GM21825 (cell line): ENCODE results near the gene PRR20C.
"Not testable (repeated sequence)": the region's sequence is repeated elsewhere in the genome, so short reads cannot be mapped to it uniquely, and the experiment has no call there.

Experiments
- ATAC-seq: cut with Tn5 transposase; IDR thresholded peaks from one replicate; pipeline ENCODE4 v1.9.1; 2021; ENCODE audit warnings: mild to moderate bottlenecking, moderate library complexity; ENCODE audit not compliant: unreplicated experiment

PRR20C gene

DNA sequence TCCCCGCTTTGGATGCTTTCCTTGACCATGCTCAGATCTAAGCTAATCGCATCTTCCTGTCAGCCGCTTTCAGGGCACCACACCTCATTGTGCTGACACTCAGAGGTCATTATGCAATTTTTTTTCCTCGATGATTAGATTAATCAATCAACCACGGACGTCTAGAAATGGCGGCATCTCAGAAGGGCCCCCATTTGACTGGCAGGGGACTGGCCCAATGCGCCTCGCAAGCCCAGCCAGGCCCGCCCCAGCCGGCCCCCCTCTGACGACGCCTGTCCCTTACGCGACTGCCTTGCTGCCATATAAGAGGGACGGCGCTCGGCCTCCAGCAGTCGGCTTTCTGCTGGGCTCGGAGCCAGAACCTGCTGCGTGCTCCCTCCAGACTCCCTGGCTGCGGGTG is at the start of gene PRR20C:
TSS of gene PRR20C (plus strand) at position 301 of the 400 bp plus-strand sequence. CDS start 387 bp downstream, outside the sequence.
- ATAC-seq = not testable (repeated sequence)

- no peak for ATAC-seq
Observed at GRCh38 chr13:57114945-57115344, 38.9 kb upstream of the PRR20C start.

DNA sequence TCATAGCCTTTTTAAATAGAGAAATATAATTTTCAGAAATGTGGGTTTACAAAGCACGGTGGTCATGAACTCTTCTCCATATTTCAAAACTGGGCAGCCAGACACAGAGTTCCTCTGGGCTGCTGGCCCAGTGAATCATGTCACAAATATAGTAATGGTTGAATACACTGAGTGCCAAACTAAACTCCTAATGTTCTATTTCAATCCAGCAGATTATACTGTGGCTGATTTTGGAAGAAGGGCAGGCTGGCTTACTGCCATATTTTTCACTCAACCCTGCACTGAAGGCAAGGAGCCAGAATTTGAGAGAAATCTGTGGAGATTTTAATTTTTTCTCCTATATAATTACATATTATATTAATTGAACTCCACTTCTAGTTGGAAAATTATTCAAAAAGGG is 30.2 kb upstream of the PRR20C start:
- no peak for ATAC-seq

GRCh38 chr13:57128909-57129308 is 25.0 kb upstream of the PRR20C start:
- ATAC-seq = no peak

- ATAC-seq = no peak
Observed at GRCh38 chr13:57136093-57136492, 17.8 kb upstream of the PRR20C start.

GRCh38 chr13:57137585-57137984 is 16.3 kb upstream of the PRR20C start:
- ATAC-seq = no peak

- ATAC-seq = no peak
Observed at GRCh38 chr13:57138988-57139387, 14.9 kb upstream of the PRR20C start.

- not testable (repeated sequence) for ATAC-seq
Observed at GRCh38 chr13:57139781-57140180, 14.1 kb upstream of the PRR20C start.

DNA sequence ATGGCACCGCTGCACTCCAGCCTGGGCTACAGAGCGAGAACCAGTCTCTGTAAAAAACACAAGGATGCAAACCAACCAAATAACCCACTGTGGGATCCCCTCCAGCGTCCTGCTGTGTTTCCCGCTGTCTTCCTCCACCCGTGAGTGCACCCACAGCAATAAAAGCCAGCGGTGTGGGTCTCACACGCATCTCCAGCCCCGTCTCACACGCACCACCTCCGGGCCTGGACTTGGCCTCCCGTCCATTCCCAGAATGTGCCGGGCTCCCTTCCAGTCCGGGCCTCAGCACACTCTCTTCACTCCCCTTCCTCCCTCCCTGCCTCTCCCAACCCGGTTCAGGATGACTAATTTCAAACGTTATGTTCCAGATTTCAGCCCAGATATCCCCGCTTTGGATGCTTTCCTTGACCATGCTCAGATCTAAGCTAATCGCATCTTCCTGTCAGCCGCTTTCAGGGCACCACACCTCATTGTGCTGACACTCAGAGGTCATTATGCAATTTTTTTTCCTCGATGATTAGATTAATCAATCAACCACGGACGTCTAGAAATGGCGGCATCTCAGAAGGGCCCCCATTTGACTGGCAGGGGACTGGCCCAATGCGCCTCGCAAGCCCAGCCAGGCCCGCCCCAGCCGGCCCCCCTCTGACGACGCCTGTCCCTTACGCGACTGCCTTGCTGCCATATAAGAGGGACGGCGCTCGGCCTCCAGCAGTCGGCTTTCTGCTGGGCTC is 13.5 kb upstream of the PRR20C start, which contains the start of gene PRR20A:
TSS of gene PRR20A (plus strand) at position 684 of the 734 bp plus-strand sequence. CDS start 387 bp downstream, outside the sequence.
- ATAC-seq = not testable (repeated sequence)

GRCh38 chr13:57147188-57147587 is 6.7 kb upstream of the PRR20C start, which contains the start of gene PRR20B:
PRR20B (plus strand) TSS chr13:57147488; CDS start chr13:57147875, 387 bp downstream.
- ATAC-seq = not testable (repeated sequence)

GRCh38 chr13:57148106-57148505 is 5.8 kb upstream of the PRR20C start:
- ATAC-seq = not testable (repeated sequence)

- not testable (repeated sequence) for ATAC-seq
Observed at GRCh38 chr13:57160332-57160731, 6.5 kb downstream of the PRR20C start, which contains the start of gene PRR20D. PRR20D (plus strand) TSS chr13:57160632; CDS start chr13:57161019, 387 bp downstream.

DNA sequence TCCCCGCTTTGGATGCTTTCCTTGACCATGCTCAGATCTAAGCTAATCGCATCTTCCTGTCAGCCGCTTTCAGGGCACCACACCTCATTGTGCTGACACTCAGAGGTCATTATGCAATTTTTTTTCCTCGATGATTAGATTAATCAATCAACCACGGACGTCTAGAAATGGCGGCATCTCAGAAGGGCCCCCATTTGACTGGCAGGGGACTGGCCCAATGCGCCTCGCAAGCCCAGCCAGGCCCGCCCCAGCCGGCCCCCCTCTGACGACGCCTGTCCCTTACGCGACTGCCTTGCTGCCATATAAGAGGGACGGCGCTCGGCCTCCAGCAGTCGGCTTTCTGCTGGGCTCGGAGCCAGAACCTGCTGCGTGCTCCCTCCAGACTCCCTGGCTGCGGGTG is 13.0 kb downstream of the PRR20C start, which contains the start of gene PRR20E:
TSS of gene PRR20E (plus strand) at position 301 of the 400 bp plus-strand sequence. CDS start 387 bp downstream, outside the sequence.
- ATAC-seq = not testable (repeated sequence)

GRCh38 chr13:57191667-57192066 is 37.8 kb downstream of the PRR20C start:
- no peak for ATAC-seq
